C4-2B (cell line): Measurements from ENCODE around the gene DNAH1.

Experiments used
- ZFX ChIP-seq: fragments of 450-650 bp; IDR thresholded peaks from 2 replicates; pipeline ENCODE4 v1.6.1; 2017
- TF ChIP-seq, protein P1 (sequence below): fragments of 450-650 bp; conservative IDR thresholded peaks from 2 replicates; pipeline ENCODE4 v1.5.1; 2017; ENCODE audit warnings: mild to moderate bottlenecking

DNA sequence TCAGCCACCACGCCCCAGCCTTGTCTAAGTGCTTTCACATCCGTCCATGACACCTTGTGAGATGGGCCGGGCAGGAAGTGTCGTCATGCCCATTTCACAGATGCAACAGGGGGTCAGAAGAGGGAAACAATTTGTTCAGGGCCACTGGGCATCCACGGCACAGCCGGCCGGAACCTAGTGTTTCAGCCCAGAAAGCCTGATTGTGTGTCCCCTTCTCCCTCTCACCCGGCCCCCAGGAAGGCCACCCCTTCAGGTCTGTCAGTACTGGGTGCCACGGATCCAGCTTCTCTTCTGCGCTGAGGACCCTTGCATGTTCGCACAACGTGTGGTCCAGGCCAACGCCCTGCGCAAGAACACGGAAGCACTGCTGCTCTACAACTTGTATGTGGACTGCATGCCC lies 15.8 kb downstream of the DNAH1 start:
- TF ChIP-seq, protein P1, sequence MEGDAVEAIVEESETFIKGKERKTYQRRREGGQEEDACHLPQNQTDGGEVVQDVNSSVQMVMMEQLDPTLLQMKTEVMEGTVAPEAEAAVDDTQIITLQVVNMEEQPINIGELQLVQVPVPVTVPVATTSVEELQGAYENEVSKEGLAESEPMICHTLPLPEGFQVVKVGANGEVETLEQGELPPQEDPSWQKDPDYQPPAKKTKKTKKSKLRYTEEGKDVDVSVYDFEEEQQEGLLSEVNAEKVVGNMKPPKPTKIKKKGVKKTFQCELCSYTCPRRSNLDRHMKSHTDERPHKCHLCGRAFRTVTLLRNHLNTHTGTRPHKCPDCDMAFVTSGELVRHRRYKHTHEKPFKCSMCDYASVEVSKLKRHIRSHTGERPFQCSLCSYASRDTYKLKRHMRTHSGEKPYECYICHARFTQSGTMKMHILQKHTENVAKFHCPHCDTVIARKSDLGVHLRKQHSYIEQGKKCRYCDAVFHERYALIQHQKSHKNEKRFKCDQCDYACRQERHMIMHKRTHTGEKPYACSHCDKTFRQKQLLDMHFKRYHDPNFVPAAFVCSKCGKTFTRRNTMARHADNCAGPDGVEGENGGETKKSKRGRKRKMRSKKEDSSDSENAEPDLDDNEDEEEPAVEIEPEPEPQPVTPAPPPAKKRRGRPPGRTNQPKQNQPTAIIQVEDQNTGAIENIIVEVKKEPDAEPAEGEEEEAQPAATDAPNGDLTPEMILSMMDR: no peak
- no peak for TF ChIP-seq ZFX
